PC-9 (cell line): ENCODE results near the gene COL6A1. TPM values are rescaled to one million over a fixed set of nuclear protein-coding genes. Genes with fewer than 3 reads are reported as not detected.

Source experiments
- BruUV-seq: library from RNA; stranded (reverse); fragments of 400-500 nt; replicated peaks from 2 replicates; lab custom pipeline; 2021; lab: Mats Ljungman, UMichigan
- CTCF ChIA-PET: fragments of 300-600 bp; sonication (Branson Sonifier 250); formaldehyde crosslinking; loops from one replicate; lab custom pipeline; 2022; ENCODE audit warnings: antibody characterized with exemption; lab: Charles Lee
- POLR2A ChIA-PET: fragments of 300-600 bp; sonication (Branson Sonifier 250); formaldehyde crosslinking; loops from one replicate; lab custom pipeline; 2022; ENCODE audit warnings: antibody characterized with exemption; ENCODE audit not compliant: unreplicated experiment; lab: Charles Lee
- DNase-seq, 2 experiments: peaks; one replicate each; pipeline versions ENCODE4 v3.0.0 to v3.0.0-alpha.2; 2015 to 2022; ENCODE audit warnings: mixed read lengths in 1 of 2
- H2AFZ ChIP-seq: fragments of 200-600 bp; sonication (generic); 2 replicates; pipeline ENCODE4 v1.8.1; 2017; ENCODE audit warnings: antibody characterized with exemption
- H3F3A ChIP-seq: fragments of 200-600 bp; sonication (generic); 2 replicates; pipeline ENCODE4 v1.8.1; 2017; ENCODE audit warnings: antibody characterized with exemption, mild to moderate bottlenecking, low read depth; ENCODE audit not compliant: insufficient read depth
- H3K27ac ChIP-seq: fragments of 200-600 bp; sonication (generic); 2 replicates; pipeline ENCODE4 v1.6.1; 2016; ENCODE audit warnings: mixed run types
- H3K27me3 ChIP-seq: fragments of 200-600 bp; sonication (generic); 2 replicates; pipeline ENCODE4 v1.6.1; 2016; ENCODE audit warnings: low read depth, mixed run types; ENCODE audit not compliant: insufficient read depth
- H3K36me3 ChIP-seq: fragments of 200-600 bp; sonication (generic); 2 replicates; pipeline ENCODE4 v1.6.1; 2016; ENCODE audit warnings: low read depth, mixed run types
- H3K4me1 ChIP-seq: fragments of 200-600 bp; sonication (generic); replicated peaks from 2 replicates; pipeline ENCODE4 v1.6.1; 2016; ENCODE audit warnings: mixed run types; ENCODE audit not compliant: insufficient read depth
- H3K4me2 ChIP-seq: fragments of 200-600 bp; sonication (generic); 2 replicates; pipeline ENCODE4 v1.6.1; 2017; ENCODE audit warnings: mixed run types
- H3K4me3 ChIP-seq: fragments of 200-600 bp; sonication (generic); 2 replicates; pipeline ENCODE4 v1.6.1; 2016; ENCODE audit warnings: mixed run types
- H3K79me2 ChIP-seq: fragments of 200-600 bp; sonication (generic); 2 replicates; pipeline ENCODE4 v1.6.1; 2017; ENCODE audit warnings: low read depth, mixed run types
- H3K9me2 ChIP-seq: fragments of 200-600 bp; sonication (generic); 2 replicates; pipeline ENCODE4 v1.8.1; 2017; ENCODE audit warnings: mild to moderate bottlenecking; ENCODE audit not compliant: insufficient read depth
- H3K9me3 ChIP-seq: fragments of 200-600 bp; sonication (generic); 2 replicates; pipeline ENCODE4 v1.8.1; 2016; ENCODE audit warnings: low read depth; ENCODE audit not compliant: insufficient read depth
- H4K20me1 ChIP-seq: fragments of 200-600 bp; sonication (generic); 2 replicates; pipeline ENCODE4 v1.8.1; 2017; ENCODE audit not compliant: insufficient read depth
- CTCF ChIP-seq: fragments of 200-600 bp; sonication (generic); conservative IDR thresholded peaks from 2 replicates; pipeline ENCODE4 v1.6.1; 2017; ENCODE audit warnings: mixed run types, antibody characterized with exemption, mild to moderate bottlenecking, moderate library complexity
- EZH2 ChIP-seq: fragments of 200-600 bp; sonication (generic); IDR thresholded peaks from 2 replicates; pipeline ENCODE4 v1.8.0; 2017; ENCODE audit warnings: antibody characterized with exemption, low read depth
- intact Hi-C: fragments of 100-400 bp; cut with micrococcal nuclease; formaldehyde crosslinking; loops from one replicate; pipeline ENCODE4 v1.10.0; 2022; ENCODE audit not compliant: unreplicated experiment
- total RNA-seq: library from RNA; stranded (reverse); gene quantifications from 2 replicates; pipeline ENCODE4 v1.2.3, GENCODE V29; 2021

Gene COL6A1
- total RNA-seq, 1 experiment from 2014 or later, result 43.1 TPM

GRCh38 chr21:46009951-46010705 is 28.6 kb downstream of the COL6A1 start:
- Histone ChIP-seq H3K27ac (no peak overlapping the region), H3K9me2 (no peaks in the 10 kb centered on the region), H3K4me2 (no peak overlapping the region), H3K27me3 (no peaks in the 10 kb centered on the region), H3F3A (peaks cover 1% of the 10 kb centered on the region; the same call in 1 of the 2 replicates), H3K4me3 (no peak overlapping the region), H3K9me3 (no peaks in the 10 kb centered on the region), H3K36me3 (no peaks in the 10 kb centered on the region), H2AFZ (no peak overlapping the region), H4K20me1 (no peaks in the 10 kb centered on the region), H3K79me2 (no peaks in the 10 kb centered on the region), H3K4me1 (no peaks in the 10 kb centered on the region)
- no peak for DNase-seq
- POLR2A ChIA-PET, result no interaction called here
- intact Hi-C loops, result no loop called here
- TF ChIP-seq CTCF (no peak), EZH2 (no peak)
- CTCF ChIA-PET, result no interaction called here
- no TSS peak for BruUV-seq

DNA sequence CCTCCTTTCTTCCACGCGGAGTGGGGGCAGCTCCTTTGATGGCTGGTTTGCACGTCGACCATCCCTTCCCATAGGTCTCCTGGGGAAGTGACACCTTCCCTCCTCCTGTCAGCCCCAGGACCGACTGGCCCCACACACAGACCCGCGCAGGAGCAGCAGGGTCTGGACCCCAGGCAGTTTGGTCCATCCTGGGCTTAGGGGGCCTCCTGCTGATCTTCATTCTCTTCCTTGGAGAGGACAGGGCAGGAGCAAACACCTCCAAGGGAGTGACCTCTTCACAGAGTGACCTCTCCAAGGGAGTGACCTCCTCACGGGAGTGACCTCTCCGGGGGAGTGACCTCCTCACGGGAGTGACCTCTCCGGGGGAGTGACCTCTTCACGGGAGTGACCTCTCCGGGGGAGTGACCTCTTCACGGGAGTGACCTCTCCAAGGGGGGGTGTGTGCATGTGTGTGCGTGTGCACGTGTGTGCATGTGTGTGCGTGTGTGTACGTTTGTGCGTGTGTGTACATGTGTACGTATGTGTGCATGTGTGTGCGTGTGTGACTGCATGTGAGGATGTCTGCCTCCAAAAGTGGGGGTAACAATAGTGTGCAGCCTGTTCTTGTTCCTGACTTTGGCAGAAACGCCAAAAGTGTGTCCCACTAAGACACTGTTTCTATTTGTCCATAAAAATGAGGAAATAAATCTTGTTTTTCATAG is 29.8 kb downstream of the COL6A1 start:
- H3K36me3 ChIP-seq, result no peaks in the 10 kb centered on the region
- ChIA-PET POLR2A (no interaction called here), CTCF (no interaction called here)
- no peak overlapping the region for H3K4me3 ChIP-seq
- no peak overlapping the region for H2AFZ ChIP-seq
- H3K9me3 ChIP-seq, result no peaks in the 10 kb centered on the region
- H3K9me2 ChIP-seq, result no peaks in the 10 kb centered on the region
- intact Hi-C loops, result no loop called here
- TF ChIP-seq EZH2 (no peak), CTCF (no peak)
- DNase-seq, result no peak
- BruUV-seq, result no TSS peak
- H3K79me2 ChIP-seq, result no peaks in the 10 kb centered on the region
- H4K20me1 ChIP-seq, result no peaks in the 10 kb centered on the region
- no peak overlapping the region for H3K27ac ChIP-seq
- no peaks in the 10 kb centered on the region for H3K4me1 ChIP-seq
- no peaks in the 10 kb centered on the region; the same call in 1 of the 2 replicates for H3F3A ChIP-seq
- H3K27me3 ChIP-seq, result no peaks in the 10 kb centered on the region
- no peak overlapping the region for H3K4me2 ChIP-seq

DNA sequence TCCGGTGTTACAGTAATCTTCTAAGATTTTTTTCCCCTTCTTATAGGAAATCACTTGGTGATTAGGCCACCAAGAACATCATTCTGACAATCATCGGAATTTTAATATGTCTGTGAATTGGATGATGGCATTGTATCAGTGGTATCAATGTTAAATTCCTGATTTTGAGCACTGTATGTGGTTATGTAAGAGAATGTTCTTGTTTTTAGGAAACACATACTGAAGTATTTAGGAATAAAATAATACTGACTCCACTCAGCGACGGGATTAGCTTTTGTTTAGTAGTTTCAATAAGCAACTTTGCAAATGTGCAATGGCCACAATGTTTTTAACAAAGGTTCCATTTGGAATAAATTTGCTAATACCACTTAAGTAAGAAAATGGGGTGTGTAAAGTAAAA is 30.6 kb downstream of the COL6A1 start:
- TF ChIP-seq EZH2, result no peak
- TF ChIP-seq CTCF, result no peak
- Histone ChIP-seq H3K4me1 (no peaks in the 10 kb centered on the region), H3F3A (no peaks in the 10 kb centered on the region; the same call in 1 of the 2 replicates), H4K20me1 (no peaks in the 10 kb centered on the region), H3K27ac (no peak overlapping the region), H3K79me2 (no peaks in the 10 kb centered on the region), H3K4me3 (no peak overlapping the region), H3K9me2 (no peaks in the 10 kb centered on the region), H2AFZ (no peak overlapping the region), H3K4me2 (no peak overlapping the region), H3K27me3 (no peaks in the 10 kb centered on the region), H3K9me3 (no peaks in the 10 kb centered on the region), H3K36me3 (no peaks in the 10 kb centered on the region)
- intact Hi-C loops, result no loop called here
- CTCF ChIA-PET, result no interaction called here
- BruUV-seq, result no TSS peak
- no peak for DNase-seq
- POLR2A ChIA-PET, result no interaction called here
